Heart right ventricle (tissue), 16 donors: ENCODE data around the gene ATP2B3. TPM values are rescaled to one million over a fixed set of nuclear protein-coding genes. Genes with fewer than 3 reads are reported as not detected.

Experiments used
- ATAC-seq, 8 donors: fragments of 200-7000 bp; cut with Tn5 transposase; one replicate each; pipeline ENCODE4 v1.9.1; 2020; ENCODE audit warnings: mild to moderate bottlenecking in 8 of 8, moderate library complexity in 8 of 8, moderate number of reproducible peaks in 1 of 8
- DNase-seq, 2 donors: peaks; one replicate each; pipeline ENCODE4 v3.0.0-alpha.2; 2020
- H3K27ac ChIP-seq, 10 donors: fragments of 200-600 bp; sonication (generic) in 2 of 10; one replicate each; pipeline versions ENCODE4 v1.5.0 to v1.8.0; 2020 to 2022; ENCODE audit warnings: mild to moderate bottlenecking in 3 of 10
- H3K27me3 ChIP-seq, 7 donors: fragments of 200-600 bp; one replicate each; pipeline ENCODE4 v1.8.0; 2021 to 2022; ENCODE audit warnings: mild to moderate bottlenecking in 2 of 7
- H3K36me3 ChIP-seq, 9 donors: fragments of 200-600 bp; sonication (generic) in 1 of 9; one replicate each; pipeline versions ENCODE4 v1.5.0 to v1.8.0; 2020 to 2022; ENCODE audit warnings: mild to moderate bottlenecking in 2 of 9
- H3K4me1 ChIP-seq, 9 donors: fragments of 200-600 bp; sonication (generic) in 1 of 9; one replicate each; pipeline versions ENCODE4 v1.5.0 to v1.8.0; 2020 to 2022; ENCODE audit warnings: mild to moderate bottlenecking in 4 of 9
- H3K4me3 ChIP-seq, 10 donors: fragments of 200-600 bp; sonication (generic) in 2 of 10; one replicate each; pipeline versions ENCODE4 v1.5.0 to v1.8.0; 2020 to 2022; ENCODE audit warnings: mild to moderate bottlenecking in 7 of 10, moderate library complexity in 2 of 10
- H3K9me3 ChIP-seq, 11 donors: fragments of 200-600 bp in 10 of 11; sonication (generic) in 2 of 11; one replicate each; pipeline versions ENCODE4 v1.5.0 to v1.8.0; 2013 to 2022; ENCODE audit warnings: mild to moderate bottlenecking in 2 of 11, control low read depth in 1 of 11, moderate library complexity in 1 of 11
- CTCF ChIP-seq, 9 donors: fragments of 200-600 bp; sonication (generic) in 2 of 9; IDR thresholded peaks; one replicate each; pipeline versions ENCODE4 v1.5.0 to v1.8.0; 2021 to 2022; ENCODE audit warnings: antibody characterized with exemption in 9 of 9, mild to moderate bottlenecking in 5 of 9, moderate library complexity in 1 of 9
- WGBS, 2 donors: extraction: QIAGEN DNeasy Blood & Tissue Kit; methylation state at CpG; one replicate each; pipeline ENCODE4 v1.1.7; 2013; ENCODE audit warnings: inconsistent platforms in 1 of 2; 5-methylcytosine and 5-hydroxymethylcytosine counted together
- intact Hi-C, 10 donors: fragments of 100-400 bp; cut with DNase I; formaldehyde crosslinking; loops; one replicate each; pipeline versions ENCODE4 v1.11.1 to v1.14.2; 2022
- polyA plus RNA-seq, 2 donors: library from polyadenylated mRNA; stranded (reverse); fragments of 200-250 nt; gene quantifications; one replicate each; pipeline ENCODE4 v1.2.3, GENCODE V29; 2013
- total RNA-seq, 10 donors: library from RNA; stranded (reverse); fragmentation: NEBNext Ultra II Directional in 3 of 10; extraction: Animal tissue kit (Norgen Biotek cat#: 25700) in 3 of 10; gene quantifications; one replicate each; pipeline versions ENCODE4 v1.2.1 to v1.2.4, GENCODE V29; 2021 to 2023
- donor health status: Arrhythmogenic right ventricular cardiomyopathy.
- donor health status: ischemic (EF 13 %, LVEDD 7.1; RV severe dilation, severe dysfunction).
- donor health status: healthy with polysubstance abuse.
- donor health status: DM: no; HTN: yes; CAD: no.
- donor health status: DM: no; HTN: no; CAD: no.
- donor health status: ischemic (EF 25% LVEDD 6.9; RV normal size, moderate dysfunction).
- donor health status: ischemic (EF 25% LVEDD 5.7; RV mildly dilated, moderate dysfunction).
- donor health status: healthy.
- donor health status: DM: yes; HTN: yes; CAD: no.
- donor health status: Ischemic cardiomyopathy.
- donor health status: ischemic (EF 35%, LVEDD 5.7; RV mildly dilated, moderate dysfunction).
- donor health status: nonischemic (EF 11% LVEDD 7.7; RV severe dilation, severe dysfunction).
- donor health status: DM: yes; HTN: yes; CAD: no.
- donor health status: PGD.
- donor health status: ischemic (EF 29% LVEDD 5.4; RV normal size, mild dysfunction).
- donor health status: nonischemic (EF 23%, LVEDD 6.1; RV moderate dilation, normal function).

The ATP2B3 gene
- total and polyA plus RNA-seq, 12 donors, result not detected

- peaks cover 0 to 38% (median 16%) of the 10 kb centered on the region in 9 donors for H3K4me1 ChIP-seq
- TF ChIP-seq CTCF (IDR thresholded peaks at IDR 0.05), result no peak
- H3K9me3 ChIP-seq, result no peaks in the 10 kb centered on the region
- H3K4me3 ChIP-seq, result peak overlapping the region in 7 of 10 donors; percentile 19 to 40 (median 24)
- peaks cover 0 to 15% (median 0%) of the 10 kb centered on the region in 7 donors for H3K27me3 ChIP-seq
- H3K27ac ChIP-seq, result peak overlapping the region in 6 of 10 donors; percentile 19 to 84 (median 80)
- ATAC-seq (peak in 2 of 8 donors; percentile 6 to 11), DNase-seq (peak; percentile 66 to 74)
- H3K36me3 ChIP-seq, result no peaks in the 10 kb centered on the region
- intact Hi-C loops, result loop anchor here in 5 of 10 donors (5.0 to 10.0 kb wide), 4 partner anchors 33 to 532 kb away; no protein-coding TSS in a partner anchor
- 0 to 1% methylated on average over 3 to 55 of the region's 59 CpGs for WGBS, 2 donors
Observed at GRCh38 chrX:153474718-153475117, 42.7 kb upstream of the ATP2B3 start.

- Histone ChIP-seq H3K27me3 (peaks cover 0 to 15% (median 0%) of the 10 kb centered on the region in 7 donors), H3K9me3 (no peaks in the 10 kb centered on the region), H3K4me3 (peak overlapping the region in 3 of 10 donors; percentile 21 to 39 (median 24)), H3K27ac (peak overlapping the region in 6 of 10 donors; percentile 19 to 84 (median 80)), H3K36me3 (no peaks in the 10 kb centered on the region), H3K4me1 (peaks cover 0 to 38% (median 15%) of the 10 kb centered on the region in 9 donors)
- no peak for TF ChIP-seq CTCF (IDR thresholded peaks at IDR 0.05)
- ATAC-seq (no peak), DNase-seq (no peak)
- 82 to 94% methylated on average over 6 to 7 of the region's 7 CpGs for WGBS, 2 donors
- intact Hi-C loops, result loop anchor here in 2 of 10 donors (10.0 kb wide), 2 partner anchors 520 to 530 kb away; no protein-coding TSS in a partner anchor
Observed at GRCh38 chrX:153475271-153475670, 42.2 kb upstream of the ATP2B3 start.

- peaks cover 0 to 15% (median 0%) of the 10 kb centered on the region in 7 donors for H3K27me3 ChIP-seq
- H3K4me1 ChIP-seq, result peaks cover 0 to 38% (median 15%) of the 10 kb centered on the region in 9 donors
- no peaks in the 10 kb centered on the region for H3K9me3 ChIP-seq
- 94 to 95% methylated on average over 7 to 11 of the region's 11 CpGs for WGBS, 2 donors
- DNase-seq (no peak), ATAC-seq (no peak)
- no peak overlapping the region for H3K4me3 ChIP-seq
- peak overlapping the region in 6 of 10 donors; percentile 68 to 84 (median 80) for H3K27ac ChIP-seq
- TF ChIP-seq CTCF (IDR thresholded peaks at IDR 0.05), result no peak
- intact Hi-C loops, result loop anchor here in 2 of 10 donors (2.0 to 10.0 kb wide), 3 partner anchors 19 to 531 kb away; partner anchors contain the start of gene BGN (in 1 of the 2)
- no peaks in the 10 kb centered on the region for H3K36me3 ChIP-seq
Observed at GRCh38 chrX:153475751-153476281, 41.6 kb upstream of the ATP2B3 start.

GRCh38 chrX:153476666-153477363 is 40.6 kb upstream of the ATP2B3 start:
- Histone ChIP-seq H3K4me3 (no peak overlapping the region), H3K4me1 (peaks cover 0 to 36% (median 15%) of the 10 kb centered on the region in 9 donors), H3K9me3 (no peaks in the 10 kb centered on the region), H3K27ac (peak overlapping the region in 9 of 10 donors; percentile 29 to 84 (median 79)), H3K36me3 (no peaks in the 10 kb centered on the region), H3K27me3 (peaks cover 0 to 15% (median 0%) of the 10 kb centered on the region in 7 donors)
- intact Hi-C loops, result loop anchor here in 2 of 10 donors (2.0 to 10.0 kb wide), 3 partner anchors 18 to 532 kb away; partner anchors contain the start of gene BGN (in 1 of the 2)
- DNase-seq (peak; percentile 43 to 52), ATAC-seq (peak; percentile 43 to 79 (median 62))
- no peak for TF ChIP-seq CTCF (IDR thresholded peaks at IDR 0.05)
- WGBS, 2 donors, result 35 to 50% methylated on average over 10 to 16 of the region's 16 CpGs
